ENCODE results near the gene MKKS. TPM values are rescaled to one million over a fixed set of nuclear protein-coding genes. Genes with fewer than 3 reads are reported as not detected.

MKKS gene
- total RNA-seq, 1 donor from 2014 or later = 22.3 TPM

DNA sequence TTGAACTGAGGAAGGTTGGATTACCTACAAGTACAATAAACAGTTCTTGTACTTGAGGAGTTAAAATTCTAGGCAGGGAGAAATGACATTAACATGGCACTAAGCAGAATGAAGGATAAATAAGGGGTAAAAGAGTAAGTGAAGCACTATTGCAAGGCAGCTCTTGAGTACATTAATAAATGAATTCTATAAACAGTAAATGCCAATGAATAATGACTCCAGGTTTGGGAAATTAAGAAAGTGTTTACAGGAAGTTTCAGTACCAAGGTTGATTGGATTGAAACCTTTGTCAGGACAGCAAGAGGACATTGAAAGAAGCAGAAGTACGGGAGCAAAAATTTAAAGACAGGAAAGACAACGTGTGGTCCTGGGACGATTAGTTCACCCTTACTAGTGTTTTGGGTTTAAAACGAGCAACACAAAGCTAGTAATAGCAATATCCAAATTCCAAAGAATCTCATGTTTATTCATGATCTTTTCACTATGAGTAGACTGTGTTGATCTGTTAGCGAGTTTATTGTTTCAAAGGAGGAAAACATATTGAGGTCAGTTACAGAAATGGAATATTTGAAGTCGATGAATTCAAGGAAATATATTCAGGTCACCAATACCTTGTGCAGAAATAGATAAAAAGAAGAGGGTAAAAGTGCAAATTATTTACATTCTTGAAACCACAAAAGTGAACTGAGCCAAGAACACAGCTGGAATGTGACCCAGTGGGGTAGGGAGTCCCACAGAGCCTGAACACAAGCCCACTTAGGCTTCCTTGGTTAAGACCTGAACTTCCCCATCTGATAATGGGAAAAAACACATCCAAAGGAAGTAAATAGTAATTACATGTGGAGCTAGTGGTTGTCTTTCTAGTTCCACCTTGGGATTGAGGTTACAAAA lies 80.8 kb downstream of the MKKS start:
- Mint-ChIP-seq H3K27me3 (ENCODE audit: low read depth) (no peaks in the 10 kb centered on the region), H3K4me1 (peaks cover 5% of the 10 kb centered on the region), H3K9me3 (peaks cover 2% of the 10 kb centered on the region), H3K36me3 (ENCODE audit: low read depth) (no peaks in the 10 kb centered on the region), H3K4me3 (no peak overlapping the region), H3K27ac (ENCODE audit: unreplicated experiment) (no peak overlapping the region)
- TF ChIP-seq, protein P1, sequence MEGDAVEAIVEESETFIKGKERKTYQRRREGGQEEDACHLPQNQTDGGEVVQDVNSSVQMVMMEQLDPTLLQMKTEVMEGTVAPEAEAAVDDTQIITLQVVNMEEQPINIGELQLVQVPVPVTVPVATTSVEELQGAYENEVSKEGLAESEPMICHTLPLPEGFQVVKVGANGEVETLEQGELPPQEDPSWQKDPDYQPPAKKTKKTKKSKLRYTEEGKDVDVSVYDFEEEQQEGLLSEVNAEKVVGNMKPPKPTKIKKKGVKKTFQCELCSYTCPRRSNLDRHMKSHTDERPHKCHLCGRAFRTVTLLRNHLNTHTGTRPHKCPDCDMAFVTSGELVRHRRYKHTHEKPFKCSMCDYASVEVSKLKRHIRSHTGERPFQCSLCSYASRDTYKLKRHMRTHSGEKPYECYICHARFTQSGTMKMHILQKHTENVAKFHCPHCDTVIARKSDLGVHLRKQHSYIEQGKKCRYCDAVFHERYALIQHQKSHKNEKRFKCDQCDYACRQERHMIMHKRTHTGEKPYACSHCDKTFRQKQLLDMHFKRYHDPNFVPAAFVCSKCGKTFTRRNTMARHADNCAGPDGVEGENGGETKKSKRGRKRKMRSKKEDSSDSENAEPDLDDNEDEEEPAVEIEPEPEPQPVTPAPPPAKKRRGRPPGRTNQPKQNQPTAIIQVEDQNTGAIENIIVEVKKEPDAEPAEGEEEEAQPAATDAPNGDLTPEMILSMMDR (conservative IDR thresholded peaks at IDR 0.05) = no peak
- DNase-seq (ENCODE audit: low read depth, low spot score) = no peak

Other genes with a start within 250 kb of the MKKS start
- 9.2 and 9.8 TPM in 2 replicates for gene SNAP25, start 215.4 kb downstream of the MKKS start, total RNA-seq
- gene SLX4IP, start 1.1 kb upstream of the MKKS start, total RNA-seq = 8.5 and 8.8 TPM in 2 replicates
- 67.7 and 70.3 TPM in 2 replicates for gene JAG1, start 239.8 kb upstream of the MKKS start, total RNA-seq